IMR-90 (cell line): Measurements from ENCODE around the gene ST7. TPM values are rescaled to one million over a fixed set of nuclear protein-coding genes. Genes with fewer than 3 reads are reported as not detected.

Experiments
- ATAC-seq: fragments of 200-7000 bp; cut with Tn5 transposase; 2 replicates; pipeline ENCODE4 v1.9.1; 2020; ENCODE audit warnings: low read depth, mild to moderate bottlenecking, moderate library complexity
- BruUV-seq: library from RNA; stranded (reverse); fragments of 400-500 nt; replicated peaks from 2 replicates; lab custom pipeline; 2021; lab: Mats Ljungman, UMichigan
- CTCF ChIA-PET: fragments of 300-600 bp; formaldehyde crosslinking; extraction: SDS; loops from one replicate; lab custom pipeline; 2021; ENCODE audit warnings: antibody characterized with exemption; lab: Yijun Ruan, JAX
- POLR2A ChIA-PET: fragments of 300-600 bp; sonication (Branson Sonifier 250); formaldehyde crosslinking; loops from one replicate; lab custom pipeline; 2022; ENCODE audit warnings: antibody characterized with exemption; ENCODE audit not compliant: unreplicated experiment; lab: Charles Lee
- DNase-seq: peaks from one replicate; pipeline ENCODE4 v3.0.0; 2013
- H2AFZ ChIP-seq: replicated peaks from 2 replicates; pipeline ENCODE3; 2013; ENCODE audit warnings: low read length, mild to moderate bottlenecking; ENCODE audit not compliant: poor library complexity
- H2AK5ac ChIP-seq: 2 replicates; pipeline ENCODE4 v1.6.1; 2013; ENCODE audit warnings: low read depth, low read length, inconsistent platforms
- H2AK9ac ChIP-seq: replicated peaks from 2 replicates; pipeline ENCODE3; 2013; ENCODE audit warnings: mild to moderate bottlenecking, low read depth, low read length, moderate library complexity; ENCODE audit not compliant: poor library complexity
- H2BK120ac ChIP-seq: 2 replicates; pipeline ENCODE4 v1.6.1; 2013; ENCODE audit warnings: low read depth, low read length, inconsistent platforms
- H2BK15ac ChIP-seq: 3 replicates; pipeline ENCODE4 v1.6.1; 2013; ENCODE audit warnings: low read depth, low read length, inconsistent platforms
- H2BK20ac ChIP-seq: 2 replicates; pipeline ENCODE4 v1.6.1; 2013; ENCODE audit warnings: low read depth, mild to moderate bottlenecking, inconsistent platforms, low read length, moderate library complexity
- H2BK5ac ChIP-seq: 2 replicates; pipeline ENCODE4 v1.6.1; 2013; ENCODE audit warnings: mild to moderate bottlenecking, low read depth, low read length, inconsistent platforms; ENCODE audit not compliant: poor library complexity, severe bottlenecking
- H3K14ac ChIP-seq: replicated peaks from 2 replicates; pipeline ENCODE4 v1.6.1; 2013; ENCODE audit warnings: low read depth, low read length, inconsistent platforms
- H3K18ac ChIP-seq: 2 replicates; pipeline ENCODE4 v1.6.1; 2013; ENCODE audit warnings: low read depth, low read length, control low read depth
- H3K23ac ChIP-seq: 2 replicates; pipeline ENCODE4 v1.6.1; 2013; ENCODE audit warnings: low read depth, low read length, inconsistent platforms
- H3K27ac ChIP-seq: 2 replicates; pipeline ENCODE4 v1.5.1; 2013; ENCODE audit warnings: mild to moderate bottlenecking, control low read depth, low read length; ENCODE audit not compliant: insufficient read depth
- H3K27me3 ChIP-seq: 2 replicates; pipeline ENCODE4 v1.6.1; 2013; ENCODE audit warnings: low read length; ENCODE audit not compliant: control insufficient read depth, insufficient read depth
- H3K36me3 ChIP-seq: 2 replicates; pipeline ENCODE4 v1.6.1; 2013; ENCODE audit warnings: low read length, mixed read lengths; ENCODE audit not compliant: control insufficient read depth, insufficient read depth
- H3K4ac ChIP-seq: 2 replicates; pipeline ENCODE4 v1.6.1; 2013; ENCODE audit warnings: low read depth, low read length, inconsistent platforms
- H3K4me1 ChIP-seq: 2 replicates; pipeline ENCODE4 v1.6.1; 2013; ENCODE audit warnings: low read length, mixed read lengths; ENCODE audit not compliant: control insufficient read depth, insufficient read depth
- H3K4me2 ChIP-seq: 2 replicates; pipeline ENCODE4 v1.6.1; 2013; ENCODE audit warnings: low read depth, mild to moderate bottlenecking, control low read depth, low read length, moderate library complexity
- H3K4me3 ChIP-seq: 2 replicates; pipeline ENCODE4 v1.5.1; 2013; ENCODE audit warnings: low read depth, mild to moderate bottlenecking, control low read depth, low read length, moderate library complexity; ENCODE audit not compliant: insufficient read depth
- H3K56ac ChIP-seq: 2 replicates; pipeline ENCODE4 v1.6.1; 2013; ENCODE audit warnings: low read length, inconsistent platforms; ENCODE audit not compliant: insufficient read depth; ENCODE audit errors: extremely low read depth
- H3K79me1 ChIP-seq, 2 experiments: 2 replicates each; pipeline ENCODE4 v1.6.1; 2013; ENCODE audit warnings: low read length in 2 of 2, inconsistent platforms in 1 of 2, low read depth in 1 of 2
- H3K9ac ChIP-seq: 2 replicates; pipeline ENCODE4 v1.6.1; 2013; ENCODE audit warnings: low read depth, low read length, control low read depth
- H3K9me1 ChIP-seq: 2 replicates; pipeline ENCODE4 v1.6.1; 2013; ENCODE audit warnings: low read length, inconsistent platforms; ENCODE audit not compliant: insufficient read depth
- H3K9me3 ChIP-seq: 2 replicates; pipeline ENCODE4 v1.6.1; 2013; ENCODE audit warnings: low read length; ENCODE audit not compliant: control insufficient read depth, insufficient read depth
- H4K20me1 ChIP-seq: 2 replicates; pipeline ENCODE4 v1.6.1; 2013; ENCODE audit warnings: low read length, inconsistent platforms; ENCODE audit not compliant: insufficient read depth
- H4K5ac ChIP-seq: 2 replicates; pipeline ENCODE4 v1.6.1; 2013; ENCODE audit warnings: mild to moderate bottlenecking, low read depth, low read length, control low read depth
- H4K8ac ChIP-seq, 2 experiments: 2 replicates each; pipeline ENCODE4 v1.6.1; 2013; ENCODE audit warnings: low read depth in 2 of 2, low read length in 2 of 2, control low read depth in 1 of 2, inconsistent platforms in 1 of 2
- H4K91ac ChIP-seq: 2 replicates; pipeline ENCODE4 v1.6.1; 2013; ENCODE audit warnings: low read depth, low read length, inconsistent platforms; ENCODE audit not compliant: insufficient read depth
- BHLHE40 ChIP-seq: fragments of 150-350 bp; IDR thresholded peaks from 2 replicates; pipeline ENCODE4 v1.6.1; 2016; ENCODE audit warnings: mild to moderate bottlenecking, low read depth, low read length
- CEBPB ChIP-seq: IDR thresholded peaks from 2 replicates; pipeline ENCODE4 v1.6.1; 2012; ENCODE audit warnings: low read depth, low read length, improper control_type of control experiment
- CHD1 ChIP-seq: IDR thresholded peaks from 2 replicates; pipeline ENCODE4 v1.6.1; 2012; ENCODE audit warnings: low read depth, low read length, improper control_type of control experiment
- CTCF ChIP-seq: conservative IDR thresholded peaks from 2 replicates; pipeline ENCODE4 v1.5.1; 2012; ENCODE audit warnings: mild to moderate bottlenecking, low read depth, low read length, improper control_type of control experiment
- FOS ChIP-seq: fragments of 150-350 bp; IDR thresholded peaks from 2 replicates; pipeline ENCODE4 v1.6.1; 2016; ENCODE audit warnings: low read depth, low read length
- MAZ ChIP-seq: IDR thresholded peaks from 2 replicates; pipeline ENCODE4 v1.6.1; 2012; ENCODE audit warnings: low read depth, mild to moderate bottlenecking, low read length, improper control_type of control experiment, moderate library complexity, borderline replicate concordance
- NFE2L2 ChIP-seq: fragments of 150-350 bp; IDR thresholded peaks from 2 replicates; pipeline ENCODE4 v1.6.1; 2016; ENCODE audit warnings: low read depth, mild to moderate bottlenecking, low read length
- POLR2A ChIP-seq: IDR thresholded peaks from 2 replicates; pipeline ENCODE4 v1.6.1; 2012; ENCODE audit warnings: mild to moderate bottlenecking, low read depth, low read length
- RFX5 ChIP-seq: IDR thresholded peaks from 2 replicates; pipeline ENCODE4 v1.8.0; 2012; ENCODE audit warnings: low read depth, mild to moderate bottlenecking, low read length, moderate library complexity
- SMC3 ChIP-seq: fragments of 150-350 bp; IDR thresholded peaks from 2 replicates; pipeline ENCODE4 v1.6.1; 2016; ENCODE audit warnings: low read depth, mild to moderate bottlenecking, antibody characterized with exemption, low read length, moderate library complexity
- WGBS, 2 experiments: methylation state at CpG; one replicate each; pipeline versions ENCODE4 v1.1.5 to v1.1.7; 2013; ENCODE audit warnings: missing lambda C conversion rate in 2 of 2; ENCODE audit not compliant: insufficient read length in 1 of 2; ENCODE audit errors: extremely low coverage in 2 of 2; 5-methylcytosine and 5-hydroxymethylcytosine counted together
- dilution Hi-C: fragments of 300-500 bp; cut with HindIII; formaldehyde crosslinking; loops from one replicate; pipeline ENCODE4 v1.14.3; 2018; ENCODE audit warnings: low sequenced_read_pairs; ENCODE audit not compliant: unreplicated experiment
- in situ Hi-C: fragments of 300-500 bp; cut with MboI; formaldehyde crosslinking; loops from 3 replicates; pipeline ENCODE4 v1.14.3; 2019; ENCODE audit warnings: low sequenced_read_pairs, inconsistent platforms, mixed read lengths
- intact Hi-C: fragments of 100-400 bp; cut with micrococcal nuclease; formaldehyde crosslinking; loops from 2 replicates; pipeline ENCODE4 v1.10.0; 2022
- polyA plus RNA-seq, 3 experiments: library from polyadenylated mRNA; depleted of rRNA; stranded (reverse); fragments of >200 nt; gene quantifications; 2 replicates each; pipeline ENCODE4 v1.2.3, GENCODE V29; 2012; ENCODE audit warnings: low replicate concordance in 1 of 3
- total RNA-seq: library from RNA; depleted of rRNA; stranded (reverse); fragments of >200 nt; gene quantifications from 2 replicates; pipeline ENCODE4 v1.2.3, GENCODE V29; 2012

Gene ST7
- total and polyA plus RNA-seq, 2 of the 4 experiments (the other 2 are of a cell fraction), result 18.6 to 26.0 TPM

- Histone ChIP-seq H3K79me1 (peaks cover 17 to 21% of the 10 kb centered on the region in 2 experiments), H3K9me3 (no peaks in the 10 kb centered on the region; the same call in 1 of the 2 replicates), H2BK15ac (no peak overlapping the region), H3K36me3 (no peaks in the 10 kb centered on the region), H3K9me1 (no peaks in the 10 kb centered on the region), H3K14ac (no peak overlapping the region), H2BK5ac (no peak overlapping the region), H4K91ac (no peak overlapping the region), H3K23ac (no peak overlapping the region), H4K5ac (no peak overlapping the region), H2BK20ac (no peak overlapping the region), H3K4me1 (peaks cover 7% of the 10 kb centered on the region), H3K27ac (no peak overlapping the region), H3K4ac (no peak overlapping the region), H2AFZ (no peak overlapping the region), H3K4me3 (no peak overlapping the region), H4K8ac (no peak overlapping the region), H3K27me3 (no peaks in the 10 kb centered on the region), H3K56ac (no peak overlapping the region), H3K18ac (no peak overlapping the region), H4K20me1 (peaks cover 6% of the 10 kb centered on the region; the same call in 1 of the 2 replicates), H3K4me2 (no peak overlapping the region), H2AK5ac (no peak overlapping the region), H2BK120ac (no peak overlapping the region), H2AK9ac (no peak overlapping the region), H3K9ac (no peak overlapping the region)
- CTCF ChIA-PET, result interaction anchor here (0.6 kb wide), 1 partner anchor 105 kb away, joined by 4 read pairs; no protein-coding TSS in a partner anchor
- BruUV-seq, result no TSS peak
- no CpG with 5 or more reads among the region's 2 CpGs for WGBS, 2 experiments
- DNase-seq (no peak), ATAC-seq (no peak)
- in situ Hi-C loops (no loop called here), dilution Hi-C loops (no loop called here), intact Hi-C loops (no loop called here)
- POLR2A ChIA-PET, result no interaction called here
- TF ChIP-seq MAZ (no peak), CTCF (no peak), POLR2A (no peak), RFX5 (no peak), BHLHE40 (no peak), SMC3 (no peak), FOS (no peak), NFE2L2 (no peak), CEBPB (no peak), CHD1 (no peak)
Measured at GRCh38 chr7:117038408-117038807, 85.1 kb downstream of the ST7 start.
